NK-92 (cell line): ENCODE results near the gene DRGX.

Experiments used
- DNase-seq: peaks from one replicate; lab custom pipeline; 2025; ENCODE audit not compliant: unreplicated experiment; lab: John Stamatoyannopoulos, UW

The DRGX gene

GRCh38 chr10:49363309-49364031 lies 32.4 kb downstream of the DRGX start:
- DNase-seq: no peak

GRCh38 chr10:49362596-49363260 lies 33.2 kb downstream of the DRGX start:
- no peak for DNase-seq

GRCh38 chr10:49361735-49362568 lies 33.9 kb downstream of the DRGX start:
- DNase-seq: no peak

- DNase-seq: no peak
These were observed 34.7 kb downstream of the DRGX start for GRCh38 chr10:49361178-49361554.

- DNase-seq: no peak
These were observed 35.4 kb downstream of the DRGX start for GRCh38 chr10:49360271-49361177.

GRCh38 chr10:49359349-49360270 lies 36.3 kb downstream of the DRGX start:
- no peak for DNase-seq

GRCh38 chr10:49357910-49358309 lies 38.0 kb downstream of the DRGX start:
- DNase-seq: no peak

GRCh38 chr10:49356944-49357343 lies 38.9 kb downstream of the DRGX start:
- no peak for DNase-seq

GRCh38 chr10:49356181-49356580 lies 39.7 kb downstream of the DRGX start:
- no peak for DNase-seq

GRCh38 chr10:49355221-49355620 lies 40.7 kb downstream of the DRGX start:
- no peak for DNase-seq

GRCh38 chr10:49354593-49354992 lies 41.3 kb downstream of the DRGX start:
- DNase-seq: no peak

GRCh38 chr10:49353895-49354566 lies 41.9 kb downstream of the DRGX start:
- DNase-seq: no peak

GRCh38 chr10:49353026-49353894 lies 42.6 kb downstream of the DRGX start:
- DNase-seq: no peak

- no peak for DNase-seq
These were observed 43.6 kb downstream of the DRGX start for GRCh38 chr10:49352323-49352722.

- DNase-seq: no peak
These were observed 44.2 kb downstream of the DRGX start for GRCh38 chr10:49351669-49352068.

GRCh38 chr10:49350846-49351532 lies 44.9 kb downstream of the DRGX start:
- no peak for DNase-seq

- no peak for DNase-seq
These were observed 45.8 kb downstream of the DRGX start for GRCh38 chr10:49350138-49350537.

GRCh38 chr10:49349390-49349789 lies 46.5 kb downstream of the DRGX start:
- DNase-seq: no peak
